AG04449 (cell line): Measurements from ENCODE around the gene TTC9.
A peak's percentile ranks its signal among the peaks of the same experiment; 100 is the strongest.

Experiments used
- CTCF ChIA-PET: fragments of 350-600 bp; formaldehyde crosslinking; extraction: SDS; loops from one replicate; lab custom pipeline; 2021; ENCODE audit warnings: antibody characterized with exemption; lab: Yijun Ruan, JAX
- POLR2A ChIA-PET: fragments of 400-600, 350-600 bp; formaldehyde crosslinking; extraction: SDS; loops from one replicate; lab custom pipeline; 2020; ENCODE audit warnings: antibody characterized with exemption, inconsistent platforms; lab: Yijun Ruan, JAX
- DNase-seq: peaks from one replicate; pipeline ENCODE4 v3.0.0-alpha.2; 2010; ENCODE audit warnings: low read depth, low spot score
- H3K4me3 ChIP-seq: 2 replicates; pipeline ENCODE4 v1.5.1; 2011; ENCODE audit warnings: low read depth, mild to moderate bottlenecking, control low read depth, low read length
- CTCF ChIP-seq: IDR thresholded peaks from one replicate; pipeline ENCODE4 v1.5.1; 2011; ENCODE audit warnings: mild to moderate bottlenecking, moderate library complexity, low read length, control low read depth, inconsistent platforms; ENCODE audit not compliant: insufficient read depth; ENCODE audit errors: missing control alignments

TTC9 gene

GRCh38 chr14:70600382-70601157 lies 41.1 kb upstream of the TTC9 start, which contains the start of gene MED6:
MED6 (minus strand) TSS chr14:70600655; CDS start chr14:70600637, 18 bp downstream.
- POLR2A ChIA-PET = interaction anchor here (0.8 kb wide), 1 partner anchor 84 kb away, joined by 3 read pairs; no protein-coding TSS in a partner anchor
- DNase-seq = peak; percentile 54
- TF ChIP-seq CTCF = no peak
- peak within 1 kb of the TSS; percentile 94 for H3K4me3 ChIP-seq
- CTCF ChIA-PET = interaction anchor here (0.9 to 2.6 kb wide), 3 partner anchors 111 to 217 kb away, joined by 3 to 7 read pairs (median 4); no protein-coding TSS in a partner anchor

GRCh38 chr14:70601162-70601561 lies 40.6 kb upstream of the TTC9 start:
- CTCF ChIA-PET = interaction anchor here (0.9 to 2.6 kb wide), 2 partner anchors 111 to 113 kb away, joined by 3 to 7 read pairs; no protein-coding TSS in a partner anchor

GRCh38 chr14:70602254-70602653 lies 39.5 kb upstream of the TTC9 start:
- ChIA-PET CTCF (interaction anchor here (1.2 to 2.6 kb wide), 3 partner anchors 19 to 305 kb away, joined by 3 to 7 read pairs (median 4); partner anchors contain the start of gene PCNX1), POLR2A (no interaction called here)
- no peak for TF ChIP-seq CTCF
- H3K4me3 ChIP-seq = no peak overlapping the region
- no peak for DNase-seq

More at GRCh38 chr14:70601162-70601561, 40.6 kb upstream of the TTC9 start:
- no peak for TF ChIP-seq CTCF
- DNase-seq = peak; percentile 17
- H3K4me3 ChIP-seq = peak overlapping the region; percentile 94
- POLR2A ChIA-PET = no interaction called here

GRCh38 chr14:70611216-70611615 lies 30.5 kb upstream of the TTC9 start:
- ChIA-PET POLR2A (no interaction called here), CTCF (no interaction called here)
- no peak for DNase-seq
- TF ChIP-seq CTCF = no peak
- no peak overlapping the region for H3K4me3 ChIP-seq

GRCh38 chr14:70616646-70617045 lies 25.1 kb upstream of the TTC9 start:
- CTCF ChIA-PET = interaction anchor here (0.8 kb wide), 1 partner anchor 98 kb away, joined by 3 read pairs; no protein-coding TSS in a partner anchor
- POLR2A ChIA-PET = interaction anchor here (0.6 kb wide), 1 partner anchor 13 kb away, joined by 5 read pairs; no protein-coding TSS in a partner anchor
- TF ChIP-seq CTCF = no peak
- H3K4me3 ChIP-seq = no peak overlapping the region
- no peak for DNase-seq

- TF ChIP-seq CTCF = no peak
- POLR2A ChIA-PET = no interaction called here
- DNase-seq = no peak
- no peak overlapping the region for H3K4me3 ChIP-seq
- CTCF ChIA-PET = interaction anchor here (1.1 to 1.2 kb wide), 2 partner anchors 90 to 198 kb away, joined by 3 to 4 read pairs; no protein-coding TSS in a partner anchor
These were observed 23.4 kb upstream of the TTC9 start for GRCh38 chr14:70618314-70618713.
